ENCODE results near the gene ZBTB44.

ZBTB44 gene

DNA sequence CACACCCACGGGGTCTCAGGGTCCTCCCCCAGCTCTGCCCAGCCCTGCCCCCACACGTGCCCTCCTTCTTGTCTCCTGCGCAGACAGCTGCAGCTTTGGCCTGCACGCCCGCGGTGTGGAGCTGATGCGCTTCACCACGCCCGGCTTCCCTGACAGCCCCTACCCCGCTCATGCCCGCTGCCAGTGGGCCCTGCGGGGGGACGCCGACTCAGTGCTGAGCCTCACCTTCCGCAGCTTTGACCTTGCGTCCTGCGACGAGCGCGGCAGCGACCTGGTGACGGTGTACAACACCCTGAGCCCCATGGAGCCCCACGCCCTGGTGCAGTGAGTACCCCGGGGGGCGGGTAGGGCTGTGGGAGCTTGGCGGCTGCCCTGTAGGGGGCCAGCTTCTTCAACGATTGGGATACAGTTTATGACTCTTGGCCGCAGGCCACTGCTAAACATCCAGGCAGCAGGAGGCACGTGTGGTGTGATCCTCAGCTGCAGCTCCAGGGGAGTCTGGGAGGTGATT lies 124.3 kb downstream of the ZBTB44 start:
- no peak overlapping the region for H3K4me3 Mint-ChIP-seq
- no peak overlapping the region for H3K27ac Mint-ChIP-seq
- no peaks in the 10 kb centered on the region for H3K9me3 Mint-ChIP-seq
- no peak for ATAC-seq
- peaks cover 36% of the 10 kb centered on the region for H3K36me3 Mint-ChIP-seq
- peaks cover 24% of the 10 kb centered on the region for H3K4me1 Mint-ChIP-seq
- H3K27me3 Mint-ChIP-seq: no peaks in the 10 kb centered on the region

DNA sequence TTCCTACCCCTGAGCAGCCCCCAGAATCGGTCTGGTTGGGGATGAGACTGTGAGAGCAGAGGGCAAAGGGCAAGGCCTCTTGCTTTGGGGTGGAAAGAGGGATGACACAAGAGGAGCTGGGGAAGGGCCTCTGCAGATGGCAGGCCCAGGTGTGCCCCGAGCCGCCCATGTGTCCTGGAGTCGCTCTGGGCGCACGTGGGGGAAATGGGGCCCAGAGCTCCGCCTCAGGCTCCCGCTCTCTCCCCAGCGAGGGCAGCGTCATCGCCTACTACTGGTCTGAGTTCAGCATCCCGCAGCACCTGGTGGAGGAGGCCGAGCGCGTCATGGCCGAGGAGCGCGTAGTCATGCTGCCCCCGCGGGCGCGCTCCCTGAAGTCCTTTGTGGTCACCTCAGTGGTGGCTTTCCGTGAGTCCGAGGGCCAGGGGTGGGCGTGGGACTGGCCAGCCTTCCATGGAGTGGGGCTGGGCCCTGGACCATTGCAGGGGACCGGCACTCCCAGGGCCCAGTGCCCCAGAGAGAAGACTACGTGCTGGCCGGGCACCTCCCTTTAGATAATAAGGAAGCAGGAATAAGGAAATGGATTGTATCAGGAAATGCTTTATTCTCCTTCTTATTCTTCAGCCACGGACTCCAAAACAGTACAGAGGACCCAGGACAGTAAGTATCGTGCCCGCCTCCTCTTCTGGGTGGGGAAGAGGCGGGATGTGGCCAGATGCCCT lies 125.1 kb downstream of the ZBTB44 start:
- Mint-ChIP-seq H3K27ac (peak overlapping the region; percentile 32), H3K27me3 (no peaks in the 10 kb centered on the region), H3K4me3 (no peak overlapping the region), H3K4me1 (peaks cover 31% of the 10 kb centered on the region), H3K9me3 (no peaks in the 10 kb centered on the region), H3K36me3 (peaks cover 28% of the 10 kb centered on the region)
- ATAC-seq: no peak

DNA sequence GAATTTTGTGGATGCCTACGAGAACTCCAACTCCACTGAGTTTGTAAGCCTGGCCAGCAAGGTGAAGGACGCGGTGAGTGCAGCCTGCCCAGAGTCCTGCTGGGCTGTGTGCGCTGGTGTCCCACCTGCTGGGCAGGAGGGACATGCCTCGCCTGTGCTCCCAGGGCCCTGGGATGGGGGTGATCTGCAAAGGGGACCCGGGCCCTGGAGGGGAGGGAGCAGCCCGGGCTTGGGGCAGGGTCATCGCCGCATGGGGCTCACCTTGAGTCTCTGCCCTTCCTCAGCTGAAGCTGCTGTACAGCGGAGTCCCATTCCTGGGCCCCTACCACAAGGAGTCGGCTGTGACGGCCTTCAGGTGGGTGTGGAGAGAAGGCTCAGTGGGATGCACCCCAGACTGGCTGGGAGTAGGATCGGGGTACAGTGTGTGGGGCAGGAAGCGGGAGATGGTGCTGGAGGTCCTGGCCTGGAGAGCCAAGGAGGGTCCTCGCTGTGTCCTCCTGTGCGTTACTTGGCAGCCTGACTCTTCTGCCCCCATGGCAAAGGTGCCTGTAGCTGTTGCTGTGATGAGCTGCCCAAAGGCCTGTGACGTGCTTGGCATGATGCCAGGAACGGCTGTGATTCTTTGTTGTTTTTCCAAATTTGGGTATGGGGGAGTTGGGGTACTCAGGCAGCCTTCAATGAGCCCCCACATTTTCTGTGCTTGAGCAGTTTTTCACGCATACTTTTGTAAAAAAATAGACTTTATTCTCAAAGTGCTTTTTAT lies 126.0 kb downstream of the ZBTB44 start:
- Mint-ChIP-seq H3K27ac (peak overlapping the region; percentile 32), H3K27me3 (no peaks in the 10 kb centered on the region), H3K9me3 (no peaks in the 10 kb centered on the region), H3K4me1 (peaks cover 35% of the 10 kb centered on the region), H3K36me3 (peaks cover 24% of the 10 kb centered on the region), H3K4me3 (no peak overlapping the region)
- no peak for ATAC-seq

DNA sequence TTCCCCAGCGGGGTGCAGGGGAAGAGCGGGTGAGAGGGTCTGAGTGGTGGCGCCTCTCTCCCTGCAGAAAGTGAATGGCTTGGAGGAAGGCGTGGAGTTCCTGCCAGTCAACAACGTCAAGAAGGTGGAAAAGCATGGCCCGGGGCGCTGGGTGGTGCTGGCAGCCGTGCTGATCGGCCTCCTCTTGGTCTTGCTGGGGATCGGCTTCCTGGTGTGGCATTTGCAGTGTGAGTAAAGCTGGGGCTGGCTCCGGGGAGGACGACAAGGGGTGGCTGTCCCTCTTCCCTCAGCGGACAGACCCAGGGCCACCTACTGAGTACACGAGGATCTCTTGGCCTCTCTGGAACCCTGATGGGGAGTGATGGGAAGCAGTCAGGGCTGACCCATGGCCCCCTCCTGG lies 126.7 kb downstream of the ZBTB44 start:
- no peaks in the 10 kb centered on the region for H3K9me3 Mint-ChIP-seq
- H3K36me3 Mint-ChIP-seq: peaks cover 24% of the 10 kb centered on the region
- peak overlapping the region; percentile 32 for H3K27ac Mint-ChIP-seq
- ATAC-seq: no peak
- no peaks in the 10 kb centered on the region for H3K27me3 Mint-ChIP-seq
- peaks cover 35% of the 10 kb centered on the region for H3K4me1 Mint-ChIP-seq
- H3K4me3 Mint-ChIP-seq: no peak overlapping the region

DNA sequence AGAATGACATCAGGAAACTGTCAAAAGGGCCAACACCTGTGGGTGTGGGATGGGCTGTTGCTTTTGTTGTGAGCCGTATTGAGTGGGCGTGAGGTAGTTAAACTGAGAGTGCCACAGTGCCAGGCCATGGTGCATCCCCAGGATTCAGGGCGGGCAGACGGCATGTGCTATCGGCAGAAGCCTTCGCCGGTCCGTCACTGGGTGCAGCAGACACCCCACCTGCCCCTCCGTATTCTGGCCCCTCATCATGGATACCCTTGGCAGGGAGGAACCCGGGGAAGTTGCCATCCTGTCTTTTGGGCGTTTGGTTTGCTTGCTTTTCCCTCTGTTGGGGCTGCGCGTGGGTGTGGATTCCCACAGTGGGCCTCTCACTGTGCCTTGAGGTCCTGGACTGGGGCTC lies 127.6 kb downstream of the ZBTB44 start:
- H3K27me3 Mint-ChIP-seq: no peaks in the 10 kb centered on the region

DNA sequence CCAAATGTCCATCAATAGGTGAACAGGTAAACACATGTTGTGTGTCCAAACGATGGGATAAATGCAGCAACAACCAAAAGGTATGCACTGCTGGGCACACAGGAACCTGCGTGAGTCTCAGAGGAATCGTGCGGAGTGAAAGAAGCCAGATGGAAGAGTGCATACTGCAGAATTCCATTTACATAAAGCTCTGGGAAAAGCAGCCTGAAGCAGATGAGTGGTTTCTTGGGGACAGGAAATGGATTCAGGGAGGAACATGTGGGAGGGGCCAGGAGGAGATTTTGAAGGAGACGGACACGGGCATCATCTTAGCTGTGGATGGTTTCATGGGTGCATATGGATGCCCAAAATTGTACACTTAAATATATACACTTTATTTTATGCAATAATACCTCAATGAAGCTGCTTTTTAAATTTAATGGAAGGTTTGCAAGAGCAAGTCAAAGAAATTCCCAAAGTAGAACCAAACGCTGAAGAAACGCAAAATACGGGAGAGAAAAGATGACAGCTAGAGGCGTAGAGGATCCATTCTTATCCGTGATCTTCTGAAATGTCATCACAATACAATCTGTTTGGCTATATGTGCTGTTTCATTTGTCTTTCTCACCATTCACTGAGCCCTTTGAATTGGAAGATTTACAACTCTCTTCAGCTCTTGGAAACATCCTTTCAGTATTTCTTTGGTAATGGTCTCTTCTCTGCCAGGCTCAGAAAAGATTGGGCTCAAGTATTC lies 130.7 kb downstream of the ZBTB44 start:
- Mint-ChIP-seq H3K27me3 (no peaks in the 10 kb centered on the region), H3K4me1 (peaks cover 71% of the 10 kb centered on the region), H3K27ac (peak overlapping the region; percentile 51), H3K36me3 (peaks cover 7% of the 10 kb centered on the region), H3K4me3 (no peak overlapping the region), H3K9me3 (no peaks in the 10 kb centered on the region)
- no peak for ATAC-seq

More for the DNA sequence above, 127.6 kb downstream of the ZBTB44 start:
- Mint-ChIP-seq H3K27ac (no peak overlapping the region), H3K4me3 (no peak overlapping the region), H3K4me1 (peaks cover 40% of the 10 kb centered on the region), H3K36me3 (peaks cover 24% of the 10 kb centered on the region), H3K9me3 (no peaks in the 10 kb centered on the region)
- no peak for ATAC-seq

DNA sequence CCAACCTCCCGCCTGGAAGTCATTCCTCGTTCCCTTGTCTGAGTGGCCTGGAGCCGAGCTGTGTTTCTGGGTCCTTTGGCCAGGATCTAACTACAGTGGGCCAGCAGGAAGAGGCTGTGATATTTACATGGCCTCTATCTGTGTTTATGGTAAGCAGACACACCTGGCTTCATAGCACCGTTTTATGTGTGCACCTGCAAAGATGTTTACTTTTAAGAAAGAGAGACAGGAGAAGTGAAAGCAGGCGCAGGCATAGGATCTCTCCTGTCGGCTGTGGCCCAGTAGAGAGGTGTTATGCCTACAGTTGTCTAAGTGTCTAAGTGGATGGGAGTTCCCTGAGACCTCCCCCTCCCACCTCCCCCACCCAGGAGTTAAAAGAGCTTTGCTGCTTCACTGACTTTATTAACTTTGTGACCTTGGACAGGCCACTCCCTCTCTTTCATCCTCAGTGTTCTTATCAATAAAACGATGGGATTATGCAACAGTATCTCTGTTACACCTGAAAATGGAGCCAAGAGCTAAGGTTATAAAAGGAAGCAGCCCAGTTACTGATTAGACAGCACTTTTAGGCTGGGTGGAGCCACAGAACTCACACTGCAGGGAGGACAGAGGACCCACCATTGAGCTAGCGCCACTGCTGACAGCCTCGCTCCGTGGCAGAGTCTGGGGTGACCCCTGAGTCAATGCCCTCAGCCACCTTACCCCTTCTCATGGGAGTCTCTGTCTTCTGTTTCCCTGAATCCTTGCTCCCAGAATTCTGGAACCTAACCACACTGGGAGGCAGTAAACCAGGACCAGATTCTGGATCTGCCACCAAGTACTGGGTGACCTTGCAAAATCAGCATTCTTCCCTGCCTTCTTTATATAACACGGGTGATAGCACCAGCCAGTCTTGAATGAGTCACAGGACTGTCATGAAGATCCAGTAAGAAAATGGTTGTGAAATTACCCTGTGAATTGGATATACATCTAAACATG lies 133.1 kb downstream of the ZBTB44 start:
- ATAC-seq: peak; percentile 93
- H3K27me3 Mint-ChIP-seq: no peaks in the 10 kb centered on the region
- H3K4me1 Mint-ChIP-seq: peaks cover 65% of the 10 kb centered on the region
- peak overlapping the region; percentile 89 for H3K27ac Mint-ChIP-seq
- H3K36me3 Mint-ChIP-seq: no peaks in the 10 kb centered on the region
- no peaks in the 10 kb centered on the region for H3K9me3 Mint-ChIP-seq
- H3K4me3 Mint-ChIP-seq: peak overlapping the region; percentile 55

DNA sequence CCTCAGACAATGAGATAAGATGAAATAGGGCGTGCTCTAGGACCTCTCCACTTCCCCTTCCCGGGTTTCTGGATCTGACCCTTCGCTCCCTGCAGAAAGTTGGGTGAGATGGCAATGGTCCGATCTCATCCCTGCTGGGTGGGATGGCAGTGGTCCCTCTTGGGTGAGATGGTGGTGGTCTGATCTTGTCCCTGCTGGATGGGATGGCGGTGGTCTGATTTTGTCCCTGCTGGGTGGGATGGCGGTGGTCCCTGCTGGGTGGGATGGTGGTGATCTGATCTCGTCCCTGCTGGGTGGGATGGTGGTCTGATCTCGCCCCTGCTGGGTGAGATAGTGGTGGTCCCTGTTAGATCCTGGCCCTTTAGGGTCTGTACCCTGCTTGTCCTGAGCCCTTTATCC lies 133.8 kb downstream of the ZBTB44 start:
- Mint-ChIP-seq H3K36me3 (no peaks in the 10 kb centered on the region), H3K4me1 (peaks cover 65% of the 10 kb centered on the region), H3K9me3 (no peaks in the 10 kb centered on the region), H3K27ac (peak overlapping the region; percentile 89), H3K4me3 (peak overlapping the region; percentile 55), H3K27me3 (no peaks in the 10 kb centered on the region)
- peak; percentile 22 for ATAC-seq

DNA sequence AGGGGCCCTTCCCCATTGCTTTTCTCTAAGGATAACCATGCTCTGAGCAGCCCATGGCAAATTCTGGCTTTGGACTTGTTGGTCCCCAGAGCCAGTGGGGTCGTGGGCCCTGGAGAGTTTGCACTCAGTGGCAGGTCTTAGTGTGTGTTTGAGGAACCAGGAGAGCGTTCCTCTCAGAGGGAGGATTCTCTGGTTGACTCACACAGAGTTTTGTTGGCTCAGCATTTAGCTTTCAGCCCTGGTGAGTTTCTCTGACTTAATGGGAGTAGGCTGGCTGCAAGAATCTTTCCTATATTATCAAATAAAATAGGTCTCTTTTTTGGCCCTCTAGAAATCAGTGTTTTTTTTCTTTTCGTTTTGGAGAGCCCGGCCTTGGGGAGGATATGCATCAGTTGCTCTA lies 134.2 kb downstream of the ZBTB44 start:
- H3K4me3 Mint-ChIP-seq: peak overlapping the region; percentile 55
- no peaks in the 10 kb centered on the region for H3K9me3 Mint-ChIP-seq
- H3K27me3 Mint-ChIP-seq: no peaks in the 10 kb centered on the region
- H3K27ac Mint-ChIP-seq: peak overlapping the region; percentile 89
- peaks cover under 1% of the 10 kb centered on the region for H3K36me3 Mint-ChIP-seq
- ATAC-seq: peak; percentile 77
- peaks cover 69% of the 10 kb centered on the region for H3K4me1 Mint-ChIP-seq

DNA sequence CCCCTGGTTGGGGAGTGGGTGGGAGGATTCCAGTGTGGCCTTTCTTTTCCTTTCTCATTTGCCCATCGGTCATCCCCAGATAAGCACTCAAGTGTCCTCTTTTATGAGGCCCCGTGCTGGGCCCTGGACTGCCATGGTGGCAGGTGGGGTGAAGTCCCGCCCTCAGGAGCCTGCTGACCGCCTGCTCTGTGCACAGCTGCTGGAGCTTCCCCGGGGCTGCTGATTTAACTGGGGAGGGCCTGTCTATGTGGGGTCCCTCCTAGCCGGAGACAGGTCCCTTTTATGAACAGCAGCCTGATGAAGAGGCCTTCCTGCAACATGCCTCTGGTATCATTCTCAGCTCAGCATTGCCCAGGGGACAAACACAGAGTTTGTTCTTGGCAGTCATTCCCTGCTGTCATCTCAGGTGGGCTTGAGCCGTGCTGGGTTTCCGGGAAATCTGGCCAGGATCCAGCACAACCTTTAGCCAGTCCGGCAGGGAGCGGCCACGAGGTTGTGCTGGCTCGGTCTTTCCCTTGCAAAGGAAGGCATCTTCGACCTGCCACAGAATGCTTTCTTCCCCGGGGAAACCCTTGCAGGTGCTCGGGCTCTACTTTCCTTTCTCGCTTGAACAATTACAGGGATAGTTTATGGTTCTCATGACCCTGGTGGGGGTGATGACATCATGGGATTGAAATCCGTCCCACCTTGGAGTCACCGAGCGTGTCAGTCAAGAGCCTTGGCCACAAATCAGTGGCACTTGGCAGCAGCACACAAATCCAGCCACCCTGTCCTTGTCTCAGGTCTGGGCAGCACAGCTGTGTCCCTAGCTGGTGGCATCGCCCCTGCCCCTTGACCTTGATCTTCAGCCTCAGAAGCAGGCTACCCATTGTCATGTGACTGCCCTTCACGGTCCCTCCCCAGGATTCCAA lies 135.1 kb downstream of the ZBTB44 start:
- Mint-ChIP-seq H3K27me3 (no peaks in the 10 kb centered on the region), H3K4me3 (no peak overlapping the region), H3K27ac (peak overlapping the region; percentile 89), H3K9me3 (peaks cover 6% of the 10 kb centered on the region), H3K36me3 (peaks cover 9% of the 10 kb centered on the region), H3K4me1 (peaks cover 70% of the 10 kb centered on the region)
- no peak for ATAC-seq

DNA sequence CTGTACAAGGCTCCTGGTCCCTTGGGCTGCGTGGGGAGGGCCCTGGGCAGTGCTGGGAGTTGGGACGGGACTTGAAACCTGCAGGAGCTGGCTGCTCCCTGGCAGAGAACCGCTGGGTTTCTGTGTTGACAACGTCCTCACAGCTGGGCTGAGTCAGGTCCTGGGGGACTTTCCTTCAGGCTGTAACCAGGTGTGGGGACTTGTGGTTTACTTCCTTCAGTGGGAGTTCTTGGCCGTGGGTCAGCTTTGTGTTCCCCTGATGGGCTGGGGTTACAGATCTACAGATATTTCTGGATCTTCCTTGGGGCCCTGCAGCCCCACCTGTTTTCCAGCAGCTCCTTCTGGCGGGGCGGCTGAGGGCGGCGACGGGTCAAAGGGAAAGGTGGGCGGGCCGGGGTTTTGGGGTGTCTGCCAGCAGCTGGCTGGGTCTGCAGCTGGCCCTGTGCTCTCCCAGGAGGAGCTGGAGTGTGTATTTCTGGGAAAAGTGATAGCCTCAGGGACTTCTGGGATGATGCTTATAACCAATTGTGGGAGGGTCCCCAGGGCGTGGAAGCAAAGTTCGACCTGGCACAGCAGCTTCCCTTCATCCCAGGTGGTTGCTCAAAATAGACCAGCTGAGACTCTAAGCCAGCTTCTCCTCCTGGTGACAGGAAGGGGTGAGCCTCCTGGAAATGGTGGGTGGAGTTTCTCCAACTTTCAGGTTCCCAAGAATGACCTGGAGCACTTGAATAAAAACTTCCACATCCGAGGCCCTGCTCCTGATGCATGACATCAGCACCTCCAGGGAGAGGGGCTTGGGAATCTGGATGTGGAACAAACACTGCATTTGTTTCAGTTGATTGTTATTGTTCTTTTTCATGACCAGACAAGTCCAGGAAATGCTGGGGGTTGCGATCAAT lies 136.0 kb downstream of the ZBTB44 start:
- H3K4me1 Mint-ChIP-seq: peaks cover 68% of the 10 kb centered on the region
- peaks cover 12% of the 10 kb centered on the region for H3K36me3 Mint-ChIP-seq
- H3K4me3 Mint-ChIP-seq: no peak overlapping the region
- ATAC-seq: no peak
- peak overlapping the region; percentile 89 for H3K27ac Mint-ChIP-seq
- peaks cover 8% of the 10 kb centered on the region for H3K9me3 Mint-ChIP-seq
- no peaks in the 10 kb centered on the region for H3K27me3 Mint-ChIP-seq

DNA sequence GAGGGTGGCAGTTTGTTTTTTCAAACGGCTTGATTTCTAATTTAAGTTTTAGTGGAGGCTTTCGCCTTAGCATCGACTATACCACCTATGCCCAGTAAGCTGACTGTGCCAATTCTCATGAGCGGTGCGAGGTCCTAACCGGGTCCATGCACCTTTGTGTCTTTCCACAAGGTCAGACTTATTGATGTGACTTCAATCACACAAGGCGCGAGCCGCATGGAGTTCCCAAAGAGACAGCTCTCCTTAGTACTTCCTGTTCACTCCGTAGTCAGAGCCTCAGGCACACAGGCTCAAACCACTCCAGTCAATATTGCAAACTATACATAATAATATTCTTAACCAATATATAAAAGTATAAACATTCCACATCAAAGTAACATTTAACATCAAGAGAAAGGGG lies 136.9 kb downstream of the ZBTB44 start:
- Mint-ChIP-seq H3K27ac (peak overlapping the region; percentile 89), H3K4me1 (peaks cover 73% of the 10 kb centered on the region), H3K36me3 (peaks cover 12% of the 10 kb centered on the region), H3K9me3 (peaks cover 8% of the 10 kb centered on the region), H3K4me3 (no peak overlapping the region), H3K27me3 (no peaks in the 10 kb centered on the region)
- ATAC-seq: no peak
